Stimulated activated CD8-positive, alpha-beta memory T cell treated with anti-CD3 and anti-CD28 coated beads, Interleukin-2, amount 100 ng/mL, for 1 hour (primary cell): ENCODE results near the gene SLC8B1.

Experiments used
- DNase-seq, 2 donors: peaks; one replicate each; pipeline ENCODE4 v3.0.0-alpha.2; 2020; ENCODE audit warnings: low read depth in 2 of 2

Gene SLC8B1

DNA sequence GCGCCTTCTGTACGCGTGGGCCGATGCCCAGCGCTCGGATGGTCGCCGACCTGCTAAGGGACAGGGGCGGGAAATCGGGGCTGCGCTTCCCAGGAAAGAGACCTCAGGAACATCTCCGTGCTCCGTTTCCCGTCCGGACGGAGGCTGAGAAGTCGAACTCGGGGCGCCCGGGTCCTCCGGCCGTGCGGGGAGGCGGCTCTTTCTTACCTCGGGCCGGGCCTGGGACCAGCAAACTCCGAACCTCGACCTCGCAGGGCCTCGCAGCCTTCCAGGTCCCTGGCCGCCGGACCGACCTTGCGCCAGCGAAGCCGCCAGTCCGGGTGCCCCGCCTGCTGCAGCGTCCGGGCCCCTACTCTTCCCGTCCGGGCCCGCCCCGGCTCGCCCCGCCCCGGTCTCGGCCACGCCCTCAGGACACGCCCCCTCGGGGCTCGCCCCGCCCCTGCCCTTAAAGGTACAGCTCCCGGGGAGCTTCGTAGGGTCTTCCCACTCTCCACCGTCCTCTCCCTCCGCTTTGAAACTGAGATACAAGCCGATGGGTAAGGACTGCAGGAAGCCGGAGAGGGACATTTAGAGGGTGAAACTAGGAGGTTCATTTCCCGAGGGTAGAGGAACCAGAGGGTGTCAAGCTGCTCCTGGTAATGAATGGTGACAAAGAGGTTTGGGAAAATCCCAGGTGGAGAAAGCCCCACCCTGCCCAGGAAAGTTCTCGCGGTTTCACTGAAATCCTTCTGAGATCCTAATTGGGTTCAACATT lies at the start of gene SLC8B1:
SLC8B1 (minus strand) TSS at position 324 of the 754 bp plus-strand sequence. CDS start 2,231 bp downstream, outside the sequence.
- peak; percentile 80 to 84 for DNase-seq

DNA sequence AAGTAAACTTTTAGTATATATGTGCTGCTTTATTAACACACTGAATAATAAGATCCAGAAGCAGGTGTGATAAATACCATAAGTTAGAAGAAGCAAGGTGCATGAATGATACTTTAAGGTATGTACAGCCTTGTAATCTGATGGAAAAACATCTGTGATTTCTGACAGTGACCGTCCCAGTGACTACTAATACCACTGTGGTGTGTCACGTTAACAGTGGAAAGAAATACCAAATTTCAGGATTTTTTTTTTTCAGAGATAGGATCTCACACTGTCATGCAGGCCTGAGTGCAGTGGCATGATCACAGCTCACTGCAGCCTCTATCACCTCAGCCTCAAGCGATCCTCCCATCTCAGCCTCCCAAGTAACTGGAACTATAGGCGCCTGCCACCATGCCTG lies 47.3 kb upstream of the SLC8B1 start:
- DNase-seq, result no peak

DNA sequence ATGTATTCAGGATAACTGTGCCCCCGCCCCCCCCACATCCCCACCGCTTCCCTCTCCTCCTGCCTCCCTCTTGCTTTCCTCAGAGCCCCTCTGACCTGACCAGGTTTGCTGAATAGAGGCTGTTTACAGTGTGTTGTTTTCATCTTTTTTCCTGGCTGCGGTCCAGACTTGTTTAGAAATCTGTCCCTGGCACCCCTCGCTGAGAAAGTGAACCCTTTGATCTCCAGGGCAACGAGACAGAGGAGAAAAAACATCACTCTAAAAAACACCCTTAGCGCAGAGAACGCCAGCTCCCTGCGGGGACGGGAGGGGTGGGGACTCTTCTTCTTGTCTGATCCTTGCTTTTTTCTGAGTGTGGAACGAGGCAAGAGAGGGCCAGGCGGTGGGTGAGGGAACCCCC lies 46.3 kb upstream of the SLC8B1 start:
- no peak for DNase-seq

DNA sequence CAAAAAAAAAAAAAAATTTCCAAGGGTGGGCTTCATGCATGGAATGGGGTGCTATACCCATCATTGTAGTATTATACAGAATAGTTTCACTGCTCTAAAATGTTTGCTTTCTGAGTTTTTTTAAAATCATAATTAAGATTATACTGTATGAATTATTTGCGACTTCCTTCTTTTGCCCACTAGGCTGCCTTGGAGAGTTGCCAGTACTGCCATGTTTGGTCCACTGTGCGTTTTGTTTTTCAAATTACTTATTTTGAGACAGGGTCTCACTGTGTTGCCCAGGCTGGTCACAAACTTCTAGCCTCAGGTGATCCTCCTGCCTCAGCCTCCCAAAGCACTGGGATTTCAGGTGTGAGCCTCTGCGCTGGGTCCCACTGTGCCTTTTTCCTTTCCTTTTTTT lies 43.4 kb upstream of the SLC8B1 start:
- no peak for DNase-seq

DNA sequence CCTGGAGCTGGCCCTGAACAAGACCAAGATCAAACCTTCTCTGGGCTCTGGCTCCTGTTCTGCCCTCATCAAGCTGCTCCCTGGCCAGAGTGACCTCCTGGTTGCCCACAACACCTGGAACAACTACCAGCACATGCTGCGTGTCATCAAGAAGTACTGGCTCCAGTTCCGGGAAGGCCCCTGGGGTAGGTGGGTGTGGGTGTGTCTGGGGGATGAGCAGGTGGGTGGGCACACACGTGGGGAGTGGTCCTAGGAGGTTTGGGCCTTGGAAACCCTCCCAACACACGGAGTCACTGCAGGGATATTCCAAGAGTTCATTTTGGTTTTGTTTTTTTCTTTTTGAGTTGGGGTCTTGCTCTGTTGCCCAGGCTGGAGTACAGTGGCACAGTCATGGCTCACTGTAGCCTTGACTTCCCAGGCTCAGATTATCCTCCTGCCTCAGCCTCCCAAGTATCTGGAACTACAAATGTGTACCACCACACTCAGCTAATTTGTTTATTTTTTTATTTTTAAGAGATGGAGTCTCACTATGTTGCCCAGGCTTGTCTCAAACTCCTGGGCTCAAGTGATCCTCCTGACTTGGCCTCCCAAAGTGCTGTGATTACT lies 40.0 kb upstream of the SLC8B1 start:
- no peak for DNase-seq

DNA sequence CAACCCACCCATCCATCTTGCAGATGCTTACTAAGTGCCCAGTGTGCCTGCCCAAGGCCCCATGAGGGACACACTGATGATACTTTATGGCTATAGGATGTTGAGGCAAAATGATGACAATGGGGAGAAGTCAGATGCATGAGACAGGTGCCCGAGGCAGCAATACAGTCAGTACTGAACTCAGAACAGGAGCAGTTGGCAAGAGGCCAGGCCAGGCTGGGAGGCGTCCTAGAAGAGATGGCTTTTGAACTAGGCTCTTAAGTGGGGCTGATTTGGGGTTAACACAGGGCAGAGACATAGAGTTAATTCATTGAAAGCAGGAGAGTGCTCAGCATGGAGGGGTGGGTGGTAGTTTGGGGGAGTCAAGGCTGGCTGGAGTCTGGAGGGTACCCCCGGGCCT lies 39.1 kb upstream of the SLC8B1 start:
- DNase-seq, result no peak

DNA sequence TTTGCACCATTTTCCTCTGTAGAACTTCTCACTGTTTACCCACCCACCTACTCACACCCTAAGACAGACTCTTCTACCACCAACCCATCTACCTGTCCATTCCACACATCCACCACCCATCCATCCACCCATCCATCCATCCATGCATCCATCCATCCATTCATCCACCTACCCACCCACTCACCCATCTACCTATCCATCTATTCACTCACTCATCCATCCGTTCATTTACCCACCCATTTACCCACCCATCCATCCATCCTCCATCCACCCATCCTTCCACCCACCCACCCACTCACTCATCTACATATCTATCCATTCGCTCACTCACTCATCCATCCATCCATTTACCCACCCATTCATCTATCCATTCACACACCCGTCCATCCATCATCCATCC lies 38.5 kb upstream of the SLC8B1 start:
- DNase-seq, result no peak

DNA sequence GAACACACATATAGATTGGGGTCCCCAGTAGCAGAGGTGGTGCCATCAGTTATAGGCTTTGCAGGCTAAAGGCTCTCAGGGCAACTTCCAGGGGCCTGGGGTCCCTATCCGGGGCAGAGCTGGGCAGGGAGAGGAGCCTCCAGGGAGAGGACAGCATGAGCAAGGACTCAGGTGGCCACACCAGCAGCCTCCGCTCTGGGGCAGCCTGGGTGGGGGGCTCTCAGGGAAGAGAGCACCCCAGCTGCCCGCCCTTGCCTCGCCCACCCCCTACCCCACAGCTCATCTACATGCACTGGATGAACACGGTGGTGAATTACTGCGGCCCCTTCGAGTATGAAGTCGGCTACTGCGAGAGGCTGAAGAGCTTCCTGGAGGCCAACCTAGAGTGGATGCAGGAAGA lies 37.5 kb upstream of the SLC8B1 start:
- DNase-seq, result no peak

DNA sequence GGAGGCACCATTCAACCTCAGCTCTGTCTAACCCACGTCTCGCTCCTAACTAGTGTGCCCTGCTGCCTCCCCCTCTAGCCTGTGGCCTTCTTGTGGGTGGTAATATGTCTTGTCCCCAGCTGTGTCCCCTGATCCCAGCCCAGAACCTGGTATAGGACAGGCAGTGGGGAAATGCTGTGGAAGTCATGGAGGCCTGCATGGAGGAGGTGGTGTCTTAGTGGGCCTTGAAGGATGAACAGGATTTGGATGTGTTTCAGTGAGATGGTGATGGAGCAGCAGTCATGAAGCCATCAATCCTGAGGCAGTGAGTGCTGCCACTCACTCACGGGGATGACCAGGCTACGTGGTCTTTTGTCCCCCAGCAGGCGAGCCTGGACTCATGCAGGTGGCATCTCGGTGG lies 36.9 kb upstream of the SLC8B1 start:
- DNase-seq, result no peak

DNA sequence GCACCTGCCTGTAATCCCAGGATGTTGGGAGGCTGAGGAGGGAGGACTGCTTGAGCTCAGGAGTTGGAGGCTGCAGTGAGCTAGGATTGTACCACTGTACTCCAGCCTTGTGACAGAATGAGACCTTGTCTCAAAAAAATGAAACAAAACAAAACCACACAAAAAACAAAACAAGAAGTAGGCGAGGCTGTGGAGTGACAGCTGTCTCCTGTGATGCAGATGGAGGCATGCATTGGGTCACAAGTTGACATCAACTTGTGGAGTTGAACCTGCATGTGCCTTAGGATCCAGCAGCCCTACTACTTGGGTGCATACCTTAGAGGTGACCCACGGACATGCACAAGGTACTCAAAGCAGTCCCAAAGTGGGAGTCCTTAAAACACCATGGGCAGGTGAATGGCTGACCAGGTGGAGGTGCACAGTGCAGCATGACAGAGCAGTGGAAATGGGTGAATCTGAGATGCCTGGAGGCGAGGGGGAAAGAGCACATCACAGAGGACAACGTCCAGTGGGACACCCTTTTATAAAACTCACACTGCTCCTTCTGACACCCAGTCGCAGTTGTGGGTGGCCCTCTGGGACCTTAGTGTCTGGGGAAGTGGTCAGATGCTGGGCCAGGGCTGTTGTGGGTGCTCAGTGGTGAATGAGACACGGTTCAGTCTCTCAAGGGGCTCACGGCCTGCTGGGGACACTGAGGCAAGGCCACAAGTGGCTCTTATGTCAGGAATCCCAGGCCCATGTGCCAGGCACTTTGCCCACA lies 36.2 kb upstream of the SLC8B1 start:
- DNase-seq, result no peak

DNA sequence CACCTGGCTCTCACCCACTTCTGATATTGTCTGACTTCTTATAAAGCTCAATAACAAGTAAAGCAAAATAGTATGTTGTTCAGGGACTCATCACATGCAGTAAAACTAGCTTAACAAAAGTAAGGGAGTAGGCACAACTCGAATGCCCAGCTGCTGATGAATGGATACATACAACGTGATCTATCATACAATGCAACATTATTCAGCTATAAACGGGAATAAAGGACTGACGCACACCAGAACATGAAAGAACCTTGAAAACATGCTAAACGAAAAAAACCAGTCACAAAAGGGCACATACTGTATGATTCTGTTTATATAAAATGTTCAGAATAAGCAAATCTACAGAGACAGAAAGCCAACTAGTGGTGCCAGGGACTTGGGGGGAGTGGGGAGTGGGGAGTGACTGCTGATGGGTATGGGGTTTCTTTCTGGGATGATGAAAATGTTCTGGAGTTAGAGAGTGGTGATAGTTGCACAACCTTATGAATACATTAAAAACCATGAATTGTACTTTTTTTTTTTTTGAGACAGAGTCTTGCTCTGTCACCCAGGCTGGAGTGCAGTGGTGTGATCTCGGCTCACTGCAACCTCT lies 34.6 kb upstream of the SLC8B1 start:
- DNase-seq, result no peak

DNA sequence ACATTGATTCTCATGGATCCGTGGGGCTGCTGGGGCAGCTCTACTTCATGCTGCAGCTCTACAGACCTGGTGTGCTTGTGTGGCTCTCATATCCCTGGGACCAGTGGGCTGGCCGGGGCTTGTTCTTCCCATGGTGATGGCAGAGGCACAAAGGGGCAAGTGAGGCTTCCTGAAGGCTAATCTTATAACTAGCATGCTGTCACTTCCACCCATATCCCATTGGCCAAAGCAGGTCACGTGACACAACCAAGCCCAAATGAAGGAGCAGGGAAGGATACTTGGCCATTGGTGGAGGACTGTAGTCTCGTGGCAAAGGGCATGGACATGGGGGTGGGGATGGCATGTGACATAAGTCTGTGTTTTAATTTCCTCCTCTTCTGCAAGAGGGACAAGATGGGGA lies 33.4 kb upstream of the SLC8B1 start:
- no peak for DNase-seq

DNA sequence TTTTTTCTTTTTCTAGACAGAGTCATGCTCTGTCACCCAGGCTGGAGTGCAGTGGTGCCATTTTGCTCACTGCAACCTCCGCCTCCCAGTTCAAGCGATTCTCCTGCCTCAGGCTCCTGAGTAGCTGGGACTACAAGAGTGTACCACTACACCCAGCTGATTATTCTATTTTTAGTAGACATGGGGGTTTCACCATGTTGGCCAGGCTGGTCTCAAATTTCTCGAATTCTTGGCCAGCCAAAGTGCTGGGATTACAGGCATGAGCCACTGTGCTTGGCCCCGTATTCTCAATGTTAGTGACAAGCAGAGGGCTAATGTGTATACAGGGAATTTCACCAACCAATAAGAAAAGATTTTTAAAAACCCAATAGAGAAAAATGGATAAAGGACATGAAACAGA lies 31.9 kb upstream of the SLC8B1 start:
- no peak for DNase-seq

DNA sequence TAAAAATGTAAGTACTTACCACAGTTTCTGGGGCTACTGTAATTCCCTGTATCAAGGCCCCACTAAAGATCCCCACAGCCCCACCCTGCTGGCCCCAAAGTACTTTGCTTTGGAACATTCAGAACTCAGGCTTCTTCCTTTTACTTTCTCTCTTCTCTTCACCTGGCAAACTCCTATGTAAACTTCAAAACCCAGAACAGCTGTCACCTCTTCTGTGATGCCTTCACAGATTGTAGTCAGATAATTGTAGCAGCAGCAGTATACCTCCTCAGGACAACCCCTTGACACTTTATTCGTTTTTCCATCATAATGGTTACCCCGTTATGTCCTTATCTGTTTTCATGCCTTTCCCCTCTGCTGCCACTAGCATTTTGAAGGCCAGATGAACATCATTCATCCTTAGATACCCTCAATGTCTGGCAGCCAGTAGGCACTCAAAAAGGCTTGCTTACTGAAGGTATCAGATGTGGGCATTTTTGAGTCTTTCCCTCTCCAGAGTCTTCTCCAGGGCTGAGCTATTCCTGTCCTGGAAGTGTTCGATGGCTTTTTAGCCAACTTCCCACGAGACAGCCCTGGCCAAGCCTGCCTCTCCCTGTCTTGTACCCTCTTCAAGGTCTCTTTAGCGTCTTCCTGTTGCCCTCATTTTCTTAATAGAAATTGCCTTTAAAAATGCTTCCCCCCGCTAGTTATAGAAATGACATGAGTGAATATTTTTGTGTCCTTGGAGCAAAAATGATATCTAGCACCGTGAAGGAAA lies 30.9 kb upstream of the SLC8B1 start:
- DNase-seq, result no peak

DNA sequence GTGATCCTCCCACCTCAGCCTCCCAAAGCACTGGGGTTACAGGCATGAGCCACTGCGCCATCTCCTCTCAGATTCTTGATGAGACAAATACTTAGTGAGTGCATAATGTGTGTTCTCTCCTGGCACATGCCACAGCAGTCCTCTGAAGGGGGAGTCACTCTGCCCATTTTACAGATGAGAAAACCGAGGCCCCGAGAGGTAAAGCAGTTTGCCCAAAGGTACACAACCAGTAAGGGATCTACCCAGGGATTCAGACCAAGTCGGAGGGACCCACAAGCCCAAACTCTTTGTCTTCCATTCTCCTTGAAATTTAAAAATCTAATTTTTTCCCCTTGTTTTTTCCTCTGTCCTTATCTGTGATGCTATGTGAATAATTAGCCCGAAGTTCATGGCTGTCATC lies 29.8 kb upstream of the SLC8B1 start:
- no peak for DNase-seq

DNA sequence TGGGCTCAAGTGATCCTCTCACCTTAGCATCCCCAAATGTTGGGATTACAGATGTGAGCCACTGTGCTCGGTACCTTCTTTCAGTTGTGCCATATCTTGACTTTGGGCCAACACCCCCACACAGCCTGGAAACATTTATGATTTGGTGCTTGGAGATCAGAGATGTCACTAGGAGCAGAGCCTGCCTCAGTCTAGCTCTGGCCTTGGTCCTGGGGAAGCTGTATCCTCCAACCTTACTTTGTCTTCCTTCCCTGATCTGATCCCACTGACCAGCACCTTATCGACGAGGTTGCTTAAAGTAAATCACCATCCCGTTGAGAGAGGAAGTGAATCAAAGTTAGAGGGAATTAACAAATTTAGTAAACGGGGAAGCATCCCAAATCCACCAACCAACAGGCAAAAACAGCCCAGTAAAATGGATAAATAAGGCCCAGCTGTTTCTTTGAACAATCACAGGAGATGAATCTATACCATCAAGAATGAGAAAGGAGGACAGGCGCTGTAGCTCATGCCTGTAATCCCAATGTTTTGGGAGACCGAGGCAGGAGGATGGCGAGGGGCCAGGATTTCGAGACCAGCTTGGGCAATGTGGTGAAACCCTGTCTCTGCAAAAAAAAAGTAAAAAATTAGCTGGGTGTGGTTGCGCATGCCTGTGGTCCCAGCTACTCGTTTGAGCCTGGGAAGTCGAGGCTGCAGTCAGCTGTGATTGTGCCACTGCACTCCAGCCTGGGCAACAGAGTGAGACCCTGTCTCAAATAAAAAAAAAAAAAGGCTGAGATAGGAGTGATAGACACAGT lies 26.9 kb upstream of the SLC8B1 start:
- no peak for DNase-seq

DNA sequence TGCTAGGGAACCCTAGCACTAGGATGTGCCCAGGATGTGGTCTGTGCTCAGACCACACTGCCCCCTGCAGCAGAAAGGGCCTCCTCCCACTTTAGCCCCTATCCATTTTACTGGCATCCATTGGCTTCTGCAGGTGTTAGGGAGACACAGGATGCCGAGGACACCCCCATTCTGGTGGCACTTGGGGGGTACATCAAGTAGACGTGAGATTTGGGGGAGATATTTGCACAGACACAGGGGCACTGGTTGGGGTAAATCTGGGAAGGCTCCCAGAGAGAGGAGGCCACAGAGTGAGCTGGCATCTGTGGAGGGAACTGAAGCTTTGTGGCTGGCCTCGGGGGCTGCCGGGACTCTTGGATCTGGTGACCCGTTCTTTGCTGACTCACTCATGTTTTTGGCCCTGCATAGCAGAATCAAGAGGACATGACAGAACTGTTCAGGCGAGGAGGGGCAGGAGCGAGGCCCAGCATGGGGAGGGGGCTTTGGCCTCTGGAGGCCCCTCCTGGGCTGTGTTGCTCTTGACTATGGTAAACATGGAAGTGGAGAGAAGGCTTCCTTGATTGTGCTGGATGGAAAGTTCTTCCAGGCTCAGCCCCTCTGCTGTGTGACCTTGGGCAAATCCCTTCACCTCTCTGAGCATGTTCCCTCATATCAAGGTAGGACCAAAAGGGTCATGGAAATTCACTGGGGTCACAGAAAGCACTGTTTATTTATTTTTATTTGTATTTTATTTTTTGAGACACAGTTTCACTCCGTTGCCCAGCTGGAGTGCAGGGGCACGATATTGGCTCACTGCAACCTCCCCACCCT lies 25.2 kb upstream of the SLC8B1 start:
- no peak for DNase-seq

DNA sequence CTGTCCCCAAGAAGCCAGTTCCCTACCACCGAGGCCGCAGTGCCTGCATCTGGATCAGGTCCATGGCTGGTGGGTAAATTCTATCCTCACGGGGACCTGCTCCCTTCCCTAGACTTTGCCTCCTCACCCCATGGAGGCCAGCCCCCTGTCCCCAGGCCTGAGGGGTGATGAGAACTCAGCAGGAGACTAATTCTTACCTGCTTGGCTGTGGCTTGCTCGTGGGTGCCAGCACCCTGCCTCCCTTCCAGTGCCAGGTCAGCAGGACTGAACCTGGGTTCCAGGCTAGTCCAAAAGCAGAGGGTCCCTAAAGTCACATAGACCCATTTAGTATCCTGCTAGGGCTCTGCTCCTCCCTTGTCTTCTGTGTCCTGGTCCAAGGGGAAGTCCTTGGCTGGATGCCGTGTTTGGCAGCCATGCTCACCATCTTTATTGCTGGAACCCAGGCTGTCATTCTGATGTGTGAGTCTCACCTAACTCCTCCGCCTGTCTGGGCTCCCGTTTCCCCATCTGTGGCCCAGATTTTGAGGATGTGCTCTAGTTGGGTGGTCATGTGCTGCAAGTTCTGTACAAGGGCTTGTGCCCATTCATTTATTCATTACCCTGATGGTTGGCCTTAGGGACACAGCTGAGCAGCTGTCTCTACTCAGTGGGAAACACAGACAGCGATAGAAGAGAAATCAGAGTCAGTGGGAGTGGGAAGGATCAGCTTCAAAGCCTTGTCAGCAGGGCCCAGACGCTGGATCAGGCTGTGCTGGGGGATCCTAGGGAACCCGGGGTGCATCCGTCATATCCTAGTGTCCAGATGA lies 24.4 kb upstream of the SLC8B1 start:
- no peak for DNase-seq
